Activated CD4-positive, alpha-beta T cell treated with anti-CD3 and anti-CD28 coated beads, Interleukin-2, amount 10 ng/mL, durations not matched to agents 24 days and 14 days (primary cell): ENCODE data around the gene PDE1C. TPM values are rescaled to one million over a fixed set of nuclear protein-coding genes. Genes with fewer than 3 reads are reported as not detected.
"Not testable (repeated sequence)": the region's sequence is repeated elsewhere in the genome, so short reads cannot be mapped to it uniquely, and the experiment has no call there.

ENCODE experiments used
- DNase-seq: peaks from one replicate; pipeline ENCODE4 v3.0.0; 2022
- H3K27ac Mint-ChIP-seq: one replicate; pipeline ENCODE4 v1.8.0; 2022; ENCODE audit warnings: mild to moderate bottlenecking, mixed read lengths
- H3K27me3 Mint-ChIP-seq: one replicate; pipeline ENCODE4 v1.8.0; 2022; ENCODE audit warnings: mixed read lengths
- H3K36me3 Mint-ChIP-seq: one replicate; pipeline ENCODE4 v1.8.0; 2022; ENCODE audit warnings: low read depth, mild to moderate bottlenecking, mixed read lengths
- H3K4me1 Mint-ChIP-seq: one replicate; pipeline ENCODE4 v1.8.0; 2021; ENCODE audit warnings: mixed read lengths
- H3K4me3 Mint-ChIP-seq: one replicate; pipeline ENCODE4 v1.8.0; 2022; ENCODE audit warnings: mild to moderate bottlenecking, moderate library complexity, mixed read lengths
- H3K9me3 Mint-ChIP-seq: one replicate; pipeline ENCODE4 v1.8.0; 2021; ENCODE audit warnings: mixed read lengths
- intact Hi-C: fragments of 100-400 bp; cut with micrococcal nuclease; formaldehyde crosslinking; loops from one replicate; pipeline ENCODE4 v1.15.1; 2023
- total RNA-seq: library from RNA; stranded (reverse); gene quantifications from 2 replicates; pipeline ENCODE4 v1.2.3, GENCODE V29; 2022

The PDE1C gene
- total RNA-seq, 1 donor from 2014 or later, result not detected

DNA sequence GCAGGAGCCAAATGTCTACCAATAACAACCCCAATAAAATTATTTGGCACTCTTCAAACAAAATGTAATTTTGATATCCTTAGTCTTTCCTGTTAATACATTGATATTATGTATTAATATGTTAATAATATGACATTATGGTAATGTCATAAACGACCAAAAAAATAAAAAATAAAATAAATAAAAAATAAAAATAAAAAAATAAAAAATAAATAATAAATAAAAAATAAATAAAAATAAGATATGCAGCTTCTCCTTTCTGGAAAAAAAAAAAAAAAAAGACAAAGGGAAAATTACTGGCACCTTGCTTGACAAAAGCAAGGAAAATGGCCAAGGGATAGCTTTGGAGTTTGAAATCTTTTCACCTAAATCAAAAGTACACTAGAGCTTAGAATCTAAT is 214.7 kb downstream of the PDE1C start:
- H3K27ac Mint-ChIP-seq, result no peak overlapping the region
- H3K36me3 Mint-ChIP-seq, result no peaks in the 10 kb centered on the region
- no peaks in the 10 kb centered on the region for H3K27me3 Mint-ChIP-seq
- no peak overlapping the region for H3K4me3 Mint-ChIP-seq
- intact Hi-C loops, result no loop called here
- no peak for DNase-seq
- no peaks in the 10 kb centered on the region for H3K9me3 Mint-ChIP-seq
- H3K4me1 Mint-ChIP-seq, result no peaks in the 10 kb centered on the region

- no peak for DNase-seq
- Mint-ChIP-seq H3K9me3 (no peaks in the 10 kb centered on the region), H3K27me3 (no peaks in the 10 kb centered on the region), H3K27ac (no peak overlapping the region), H3K4me3 (no peak overlapping the region), H3K36me3 (no peaks in the 10 kb centered on the region), H3K4me1 (no peaks in the 10 kb centered on the region)
- intact Hi-C loops, result no loop called here
These were observed 216.8 kb downstream of the PDE1C start for GRCh38 chr7:31853380-31853779.

GRCh38 chr7:31852462-31852861 is 217.7 kb downstream of the PDE1C start:
- no peaks in the 10 kb centered on the region for H3K4me1 Mint-ChIP-seq
- H3K27ac Mint-ChIP-seq, result no peak overlapping the region
- H3K4me3 Mint-ChIP-seq, result no peak overlapping the region
- no peak for DNase-seq
- no peaks in the 10 kb centered on the region for H3K9me3 Mint-ChIP-seq
- no peaks in the 10 kb centered on the region for H3K27me3 Mint-ChIP-seq
- intact Hi-C loops, result no loop called here
- H3K36me3 Mint-ChIP-seq, result no peaks in the 10 kb centered on the region

GRCh38 chr7:31851119-31851518 is 219.1 kb downstream of the PDE1C start:
- Mint-ChIP-seq H3K9me3 (no peaks in the 10 kb centered on the region), H3K4me3 (no peak overlapping the region), H3K27ac (no peak overlapping the region), H3K4me1 (no peaks in the 10 kb centered on the region), H3K36me3 (no peaks in the 10 kb centered on the region), H3K27me3 (no peaks in the 10 kb centered on the region)
- intact Hi-C loops, result no loop called here
- DNase-seq, result no peak

DNA sequence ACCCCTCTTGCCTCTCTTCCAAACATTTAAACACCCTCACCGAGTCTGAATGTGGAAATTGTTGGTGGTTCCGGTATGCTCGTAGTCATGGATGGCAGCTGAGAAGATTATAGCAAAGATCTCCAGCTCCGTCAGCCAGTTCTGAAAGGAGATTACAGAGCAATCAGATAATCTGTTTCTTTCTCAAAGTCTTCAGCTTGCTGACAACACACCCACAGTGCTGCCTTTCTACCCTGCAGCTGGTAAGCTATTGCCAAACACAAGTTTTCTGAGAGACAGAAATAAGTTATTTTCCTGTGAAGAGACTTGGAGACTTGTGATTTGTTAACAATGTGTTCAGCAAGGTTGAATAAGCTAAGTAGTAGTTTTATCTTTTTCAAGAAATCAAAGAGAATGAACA is 219.6 kb downstream of the PDE1C start:
- Mint-ChIP-seq H3K4me3 (no peak overlapping the region), H3K4me1 (no peaks in the 10 kb centered on the region), H3K9me3 (no peaks in the 10 kb centered on the region), H3K27me3 (no peaks in the 10 kb centered on the region), H3K36me3 (no peaks in the 10 kb centered on the region), H3K27ac (no peak overlapping the region)
- no peak for DNase-seq
- intact Hi-C loops, result no loop called here

GRCh38 chr7:31850066-31850465 is 220.1 kb downstream of the PDE1C start:
- intact Hi-C loops, result no loop called here
- Mint-ChIP-seq H3K4me1 (no peaks in the 10 kb centered on the region), H3K36me3 (no peaks in the 10 kb centered on the region), H3K27me3 (no peaks in the 10 kb centered on the region), H3K4me3 (no peak overlapping the region), H3K9me3 (no peaks in the 10 kb centered on the region), H3K27ac (no peak overlapping the region)
- no peak for DNase-seq

GRCh38 chr7:31835471-31835870 is 234.7 kb downstream of the PDE1C start:
- Mint-ChIP-seq H3K27me3 (no peaks in the 10 kb centered on the region), H3K4me1 (no peaks in the 10 kb centered on the region), H3K9me3 (peaks cover 7% of the 10 kb centered on the region), H3K36me3 (no peaks in the 10 kb centered on the region), H3K27ac (no peak overlapping the region), H3K4me3 (no peak overlapping the region)
- intact Hi-C loops, result no loop called here
- DNase-seq, result no peak

DNA sequence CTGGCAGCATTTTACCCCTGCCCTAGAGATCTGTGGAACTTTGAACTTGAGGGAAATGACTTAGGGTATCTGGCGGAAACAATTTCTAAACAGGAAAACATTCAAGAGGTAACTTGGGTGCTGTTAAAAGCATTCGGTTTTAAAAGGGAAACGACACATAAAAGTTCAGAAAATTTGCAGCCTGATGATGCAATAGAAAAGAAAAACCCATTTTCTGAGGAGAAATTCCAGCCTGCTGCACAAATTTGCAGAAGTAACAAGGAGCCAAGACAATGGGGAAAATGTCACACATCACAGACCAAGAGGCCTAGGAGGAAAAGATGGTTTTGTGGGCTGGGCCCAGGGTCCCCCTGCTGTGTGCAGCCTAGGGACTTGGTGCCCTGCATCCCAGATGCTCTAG is 236.6 kb downstream of the PDE1C start:
- H3K27me3 Mint-ChIP-seq, H3K36me3 Mint-ChIP-seq, H3K4me1 Mint-ChIP-seq, intact Hi-C loops, H3K9me3 Mint-ChIP-seq, DNase-seq, H3K27ac Mint-ChIP-seq, H3K4me3 Mint-ChIP-seq: not testable (repeated sequence)

DNA sequence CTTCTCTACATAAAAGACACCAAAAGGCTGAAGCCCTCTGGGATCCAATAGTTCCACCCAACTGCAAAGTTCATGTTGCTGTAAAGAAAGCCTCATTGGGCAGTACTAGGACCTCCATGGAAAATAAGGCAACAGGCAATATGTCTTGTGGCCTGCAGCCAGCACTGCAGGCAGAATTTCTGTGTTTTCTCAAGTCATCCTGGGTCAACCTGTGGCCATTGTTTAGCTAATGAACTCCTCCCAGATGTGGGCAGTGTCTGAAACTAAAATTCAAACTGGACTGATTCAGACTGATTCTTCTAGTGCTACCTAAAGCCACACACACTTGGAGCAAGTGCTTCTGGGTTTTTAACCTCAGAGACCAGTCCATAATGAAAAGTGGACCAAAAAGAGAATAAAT is 241.7 kb downstream of the PDE1C start:
- H3K4me1 Mint-ChIP-seq, result no peaks in the 10 kb centered on the region
- H3K9me3 Mint-ChIP-seq, result peaks cover 4% of the 10 kb centered on the region
- no peaks in the 10 kb centered on the region for H3K36me3 Mint-ChIP-seq
- no peaks in the 10 kb centered on the region for H3K27me3 Mint-ChIP-seq
- no peak overlapping the region for H3K27ac Mint-ChIP-seq
- no peak for DNase-seq
- no peak overlapping the region for H3K4me3 Mint-ChIP-seq
- intact Hi-C loops, result no loop called here

DNA sequence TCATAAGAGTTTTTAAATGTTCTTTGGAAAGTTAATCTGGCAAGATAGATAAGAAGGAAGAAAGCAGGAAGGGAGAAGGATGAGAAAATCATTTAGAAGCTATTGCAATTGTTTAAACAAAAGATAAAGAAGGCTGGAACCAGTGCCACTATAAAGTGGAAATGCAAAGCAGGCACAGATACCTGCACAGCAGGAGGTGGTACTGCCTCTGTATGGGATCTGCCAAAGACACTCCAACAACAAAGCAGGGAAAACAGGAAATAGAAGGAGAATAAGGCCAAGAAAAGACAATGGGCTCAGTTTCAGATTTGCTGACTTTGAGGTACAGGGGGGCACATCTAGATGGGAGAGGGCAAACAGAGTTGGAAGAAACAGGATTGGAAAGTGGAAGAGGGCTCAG is 244.6 kb downstream of the PDE1C start:
- DNase-seq, result no peak
- no peaks in the 10 kb centered on the region for H3K9me3 Mint-ChIP-seq
- H3K27ac Mint-ChIP-seq, result no peak overlapping the region
- intact Hi-C loops, result no loop called here
- no peaks in the 10 kb centered on the region for H3K36me3 Mint-ChIP-seq
- H3K4me1 Mint-ChIP-seq, result no peaks in the 10 kb centered on the region
- H3K4me3 Mint-ChIP-seq, result no peak overlapping the region
- H3K27me3 Mint-ChIP-seq, result no peaks in the 10 kb centered on the region

DNA sequence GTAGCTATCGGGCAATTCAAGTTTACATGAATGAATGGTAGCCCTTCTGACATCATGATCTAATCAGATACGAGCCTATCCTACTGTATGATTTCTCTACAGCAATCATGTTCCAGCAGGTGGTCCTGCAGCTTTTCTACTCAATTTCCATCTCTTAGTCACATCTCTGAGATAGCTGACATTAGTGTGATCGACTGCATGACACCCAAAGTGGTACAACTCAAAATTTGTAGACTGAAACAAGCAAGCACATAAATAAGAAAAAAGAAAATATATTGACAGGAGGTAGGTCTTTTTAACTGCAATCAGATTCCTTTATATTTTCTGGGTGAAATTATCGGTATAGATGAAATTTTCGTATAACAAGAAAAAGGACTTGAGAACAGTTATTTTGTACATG is 251.2 kb downstream of the PDE1C start:
- Mint-ChIP-seq H3K4me3 (no peak overlapping the region), H3K9me3 (no peaks in the 10 kb centered on the region), H3K27ac (no peak overlapping the region), H3K4me1 (no peaks in the 10 kb centered on the region), H3K27me3 (no peaks in the 10 kb centered on the region), H3K36me3 (no peaks in the 10 kb centered on the region)
- no peak for DNase-seq
- intact Hi-C loops, result no loop called here

GRCh38 chr7:31816810-31817209 is 253.4 kb downstream of the PDE1C start:
- Mint-ChIP-seq H3K27me3 (no peaks in the 10 kb centered on the region), H3K27ac (no peak overlapping the region), H3K4me1 (no peaks in the 10 kb centered on the region), H3K36me3 (no peaks in the 10 kb centered on the region), H3K9me3 (no peaks in the 10 kb centered on the region), H3K4me3 (no peak overlapping the region)
- intact Hi-C loops, result no loop called here
- no peak for DNase-seq

DNA sequence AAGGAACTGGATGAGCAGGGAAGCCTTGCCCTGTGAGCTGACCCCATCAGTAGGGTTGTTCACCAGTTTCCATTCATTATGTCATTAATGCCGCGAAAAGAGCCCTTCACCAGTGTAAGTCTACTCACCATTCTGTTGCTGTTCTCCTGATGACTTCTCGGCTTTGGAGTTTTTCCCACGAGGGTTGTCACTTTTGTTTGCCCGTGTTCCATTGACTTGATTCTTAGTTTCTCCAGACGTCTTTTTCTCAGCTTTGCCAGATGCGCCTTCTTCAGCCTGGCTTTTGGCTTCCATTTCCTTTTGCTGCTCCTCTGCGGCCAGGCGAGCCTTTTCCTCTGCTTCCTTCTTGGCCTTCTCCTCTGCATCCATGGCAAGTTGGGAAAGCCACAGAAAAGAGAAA is 254.4 kb downstream of the PDE1C start:
- H3K27me3 Mint-ChIP-seq, result no peaks in the 10 kb centered on the region

DNA sequence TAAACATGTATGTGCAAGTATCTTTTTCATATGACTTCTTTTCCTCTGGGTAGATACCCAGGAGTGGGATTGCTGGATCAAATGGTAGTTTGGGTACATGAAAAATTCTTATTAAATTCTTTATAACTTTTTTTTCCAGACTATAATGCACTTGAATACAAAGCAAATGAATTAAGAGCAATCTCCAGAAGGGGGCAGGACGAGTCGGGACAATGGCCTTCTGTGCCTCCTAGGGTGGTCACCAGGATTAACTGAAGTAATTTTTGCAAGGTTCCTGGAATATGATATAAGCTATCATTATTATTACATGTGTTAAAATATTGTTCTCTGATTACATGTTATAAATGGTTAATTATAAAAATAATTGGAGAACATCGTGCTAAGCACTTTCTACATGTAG is 256.0 kb downstream of the PDE1C start:
- no peaks in the 10 kb centered on the region for H3K9me3 Mint-ChIP-seq
- no peaks in the 10 kb centered on the region for H3K36me3 Mint-ChIP-seq
- H3K27ac Mint-ChIP-seq, result no peak overlapping the region
- H3K27me3 Mint-ChIP-seq, result no peaks in the 10 kb centered on the region
- no peak for DNase-seq
- no peaks in the 10 kb centered on the region for H3K4me1 Mint-ChIP-seq
- intact Hi-C loops, result no loop called here
- H3K4me3 Mint-ChIP-seq, result no peak overlapping the region

More for the DNA sequence above, 254.4 kb downstream of the PDE1C start:
- Mint-ChIP-seq H3K27ac (no peak overlapping the region), H3K4me1 (no peaks in the 10 kb centered on the region), H3K36me3 (no peaks in the 10 kb centered on the region), H3K9me3 (no peaks in the 10 kb centered on the region), H3K4me3 (no peak overlapping the region)
- no peak for DNase-seq
- intact Hi-C loops, result no loop called here

- Mint-ChIP-seq H3K27ac (no peak overlapping the region), H3K36me3 (no peaks in the 10 kb centered on the region), H3K4me3 (no peak overlapping the region), H3K27me3 (no peaks in the 10 kb centered on the region), H3K4me1 (no peaks in the 10 kb centered on the region), H3K9me3 (no peaks in the 10 kb centered on the region)
- no peak for DNase-seq
- intact Hi-C loops, result no loop called here
These were observed 258.4 kb downstream of the PDE1C start for GRCh38 chr7:31811650-31812461.
